Stimulated activated naive CD8-positive, alpha-beta T cell treated with anti-CD3 and anti-CD28 coated beads, Interleukin-15, Interleukin-2, amounts not matched to agents 100 ng/mL and 50 ng/mL, for 24 hours (primary cell): ENCODE measurements around the gene ANKS1B.
"Not testable (repeated sequence)": the region's sequence is repeated elsewhere in the genome, so short reads cannot be mapped to it uniquely, and the experiment has no call there.

Experiments used
- H3K27ac Mint-ChIP-seq: one replicate; pipeline ENCODE4 v1.8.0; 2021; ENCODE audit warnings: mild to moderate bottlenecking, mixed read lengths
- H3K27me3 Mint-ChIP-seq: one replicate; pipeline ENCODE4 v1.8.0; 2021; ENCODE audit warnings: mixed read lengths
- H3K36me3 Mint-ChIP-seq: one replicate; pipeline ENCODE4 v1.8.0; 2021; ENCODE audit warnings: low read depth, mixed read lengths
- H3K4me1 Mint-ChIP-seq: one replicate; pipeline ENCODE4 v1.8.0; 2021; ENCODE audit warnings: low read depth, mixed read lengths
- H3K4me3 Mint-ChIP-seq: one replicate; pipeline ENCODE4 v1.8.0; 2021; ENCODE audit warnings: mild to moderate bottlenecking, mixed read lengths
- H3K9me3 Mint-ChIP-seq: one replicate; pipeline ENCODE4 v1.8.0; 2021; ENCODE audit warnings: mixed read lengths

ANKS1B gene

DNA sequence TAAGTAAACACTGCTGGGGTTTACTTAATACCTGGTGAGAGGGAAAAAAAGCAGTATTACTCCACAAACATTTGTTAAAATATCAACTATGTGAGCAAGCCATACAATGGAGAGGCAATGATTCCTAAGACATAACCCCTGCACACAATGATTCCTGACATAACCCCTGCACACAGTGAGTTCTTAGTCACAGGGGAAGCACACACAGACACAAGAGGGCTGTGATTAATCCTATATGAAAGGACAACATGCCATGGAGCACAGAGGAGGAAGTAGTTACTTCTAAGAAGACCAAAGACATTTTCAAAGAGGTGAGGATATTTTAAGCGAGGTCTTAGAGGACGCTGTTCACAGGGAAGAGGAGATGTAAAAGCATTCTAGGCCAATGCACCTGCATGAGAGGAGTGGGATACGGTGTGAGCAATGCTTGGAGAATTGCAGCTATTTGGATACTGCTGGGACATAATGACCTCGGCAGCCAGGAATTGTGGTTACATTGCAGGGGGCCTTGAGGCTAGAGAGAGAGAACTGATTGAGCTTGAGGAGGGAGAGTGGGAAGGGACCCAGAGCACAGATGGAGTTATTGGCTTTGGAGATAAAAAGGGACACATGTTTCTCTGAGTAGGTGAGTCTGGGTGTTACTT, 1127.7 kb downstream of the ANKS1B start:
- no peaks in the 10 kb centered on the region for H3K36me3 Mint-ChIP-seq
- H3K4me3 Mint-ChIP-seq: no peak overlapping the region
- H3K9me3 Mint-ChIP-seq: no peaks in the 10 kb centered on the region
- H3K27me3 Mint-ChIP-seq: no peaks in the 10 kb centered on the region
- no peaks in the 10 kb centered on the region for H3K4me1 Mint-ChIP-seq
- no peak overlapping the region for H3K27ac Mint-ChIP-seq

DNA sequence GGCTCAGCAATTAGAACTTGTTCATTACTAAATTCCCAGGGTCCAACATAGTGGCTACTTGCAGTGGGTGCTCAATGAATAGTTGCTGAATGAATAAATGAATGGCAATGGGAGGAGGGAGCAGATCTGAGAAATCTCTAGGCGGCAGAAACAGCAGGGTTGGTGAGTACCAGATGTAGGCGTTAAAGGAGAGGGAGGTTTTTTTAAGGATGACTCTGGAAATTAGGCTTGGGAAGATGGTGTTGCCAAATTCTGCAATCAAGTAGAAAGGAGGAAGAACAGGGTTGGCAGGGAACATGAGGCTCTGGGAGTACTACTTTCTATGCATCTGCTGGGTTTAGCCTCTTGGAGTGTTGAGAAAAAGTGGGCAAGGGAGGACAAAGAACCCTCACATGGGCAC, 1132.6 kb downstream of the ANKS1B start:
- H3K27me3 Mint-ChIP-seq: peaks cover 5% of the 10 kb centered on the region
- H3K27ac Mint-ChIP-seq: no peak overlapping the region
- H3K36me3 Mint-ChIP-seq: no peaks in the 10 kb centered on the region
- no peaks in the 10 kb centered on the region for H3K9me3 Mint-ChIP-seq
- no peaks in the 10 kb centered on the region for H3K4me1 Mint-ChIP-seq
- H3K4me3 Mint-ChIP-seq: no peak overlapping the region

GRCh38 chr12:98847242-98847641, 1137.5 kb downstream of the ANKS1B start:
- Mint-ChIP-seq H3K4me1 (no peaks in the 10 kb centered on the region), H3K9me3 (no peaks in the 10 kb centered on the region), H3K27ac (no peak overlapping the region), H3K27me3 (peaks cover 5% of the 10 kb centered on the region), H3K4me3 (no peak overlapping the region), H3K36me3 (no peaks in the 10 kb centered on the region)

- peaks cover 1% of the 10 kb centered on the region for H3K27me3 Mint-ChIP-seq
- no peaks in the 10 kb centered on the region for H3K4me1 Mint-ChIP-seq
- H3K4me3 Mint-ChIP-seq: no peak overlapping the region
- H3K27ac Mint-ChIP-seq: no peak overlapping the region
- no peaks in the 10 kb centered on the region for H3K36me3 Mint-ChIP-seq
- no peaks in the 10 kb centered on the region for H3K9me3 Mint-ChIP-seq
Measured at GRCh38 chr12:98845957-98846356, 1138.8 kb downstream of the ANKS1B start.

DNA sequence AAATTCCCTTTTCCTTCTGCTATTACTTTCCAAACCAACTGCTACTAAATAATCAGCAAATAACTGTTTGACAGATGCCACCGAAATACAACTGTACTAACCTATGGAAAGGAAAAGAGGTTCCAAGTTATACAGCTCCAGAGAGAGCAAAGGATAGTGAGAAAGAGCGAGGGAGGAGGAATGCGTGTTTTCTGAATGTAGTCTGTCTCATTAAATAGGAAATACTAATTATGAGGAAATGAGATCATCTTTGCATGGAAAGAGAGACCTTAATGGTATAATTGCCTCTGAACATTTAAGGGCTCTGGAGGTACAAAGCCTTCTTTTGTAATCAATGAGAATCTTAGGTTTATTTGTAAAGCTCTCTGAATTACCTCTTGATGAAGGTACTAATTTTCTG, 1144.4 kb downstream of the ANKS1B start:
- Mint-ChIP-seq H3K4me3 (no peak overlapping the region), H3K27ac (no peak overlapping the region), H3K9me3 (no peaks in the 10 kb centered on the region), H3K27me3 (peaks cover 3% of the 10 kb centered on the region), H3K4me1 (no peaks in the 10 kb centered on the region), H3K36me3 (no peaks in the 10 kb centered on the region)

- no peaks in the 10 kb centered on the region for H3K9me3 Mint-ChIP-seq
- no peak overlapping the region for H3K4me3 Mint-ChIP-seq
- H3K27me3 Mint-ChIP-seq: peaks cover 3% of the 10 kb centered on the region
- H3K4me1 Mint-ChIP-seq: no peaks in the 10 kb centered on the region
- H3K36me3 Mint-ChIP-seq: no peaks in the 10 kb centered on the region
- H3K27ac Mint-ChIP-seq: no peak overlapping the region
Measured at GRCh38 chr12:98838231-98838647, 1146.5 kb downstream of the ANKS1B start.

DNA sequence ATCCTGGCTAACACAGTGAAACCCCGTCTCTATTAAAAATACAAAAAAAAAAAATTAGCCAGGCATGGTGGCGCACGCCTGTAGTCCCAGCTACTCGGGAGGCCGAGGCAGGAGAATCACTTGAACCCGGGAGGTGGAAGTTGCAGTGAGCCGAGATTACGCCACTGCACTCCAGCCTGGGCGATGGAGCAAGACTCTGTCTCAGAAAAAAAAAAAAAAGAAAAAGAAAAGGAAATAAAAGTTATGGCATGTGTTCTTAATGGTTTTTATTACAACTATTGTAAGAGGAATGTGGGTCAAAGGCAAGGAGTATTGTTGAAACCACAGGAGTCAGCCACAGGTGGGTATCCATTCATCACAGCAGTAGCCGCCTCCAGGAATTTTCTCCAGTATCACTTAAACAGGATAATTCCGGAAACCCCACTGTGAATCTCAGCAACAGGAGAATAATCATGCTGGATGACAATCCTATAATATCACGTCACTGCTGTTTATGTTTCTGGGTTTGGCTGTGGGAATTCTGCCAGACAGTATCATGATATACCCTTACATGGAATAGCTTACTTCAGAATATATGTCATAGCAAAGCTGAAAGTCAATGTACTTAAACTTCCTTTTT, 1147.5 kb downstream of the ANKS1B start:
- H3K36me3 Mint-ChIP-seq, H3K4me3 Mint-ChIP-seq, H3K4me1 Mint-ChIP-seq, H3K9me3 Mint-ChIP-seq, H3K27me3 Mint-ChIP-seq, H3K27ac Mint-ChIP-seq: not testable (repeated sequence)

- H3K27ac Mint-ChIP-seq: no peak overlapping the region
- no peaks in the 10 kb centered on the region for H3K4me1 Mint-ChIP-seq
- H3K4me3 Mint-ChIP-seq: no peak overlapping the region
- H3K9me3 Mint-ChIP-seq: no peaks in the 10 kb centered on the region
- peaks cover 15% of the 10 kb centered on the region for H3K27me3 Mint-ChIP-seq
- H3K36me3 Mint-ChIP-seq: no peaks in the 10 kb centered on the region
Measured at GRCh38 chr12:98830657-98831056, 1154.1 kb downstream of the ANKS1B start.

GRCh38 chr12:98828802-98829600, 1155.7 kb downstream of the ANKS1B start:
- Mint-ChIP-seq H3K9me3 (no peaks in the 10 kb centered on the region), H3K36me3 (no peaks in the 10 kb centered on the region), H3K27ac (no peak overlapping the region), H3K4me1 (no peaks in the 10 kb centered on the region), H3K27me3 (peaks cover 15% of the 10 kb centered on the region), H3K4me3 (no peak overlapping the region)

DNA sequence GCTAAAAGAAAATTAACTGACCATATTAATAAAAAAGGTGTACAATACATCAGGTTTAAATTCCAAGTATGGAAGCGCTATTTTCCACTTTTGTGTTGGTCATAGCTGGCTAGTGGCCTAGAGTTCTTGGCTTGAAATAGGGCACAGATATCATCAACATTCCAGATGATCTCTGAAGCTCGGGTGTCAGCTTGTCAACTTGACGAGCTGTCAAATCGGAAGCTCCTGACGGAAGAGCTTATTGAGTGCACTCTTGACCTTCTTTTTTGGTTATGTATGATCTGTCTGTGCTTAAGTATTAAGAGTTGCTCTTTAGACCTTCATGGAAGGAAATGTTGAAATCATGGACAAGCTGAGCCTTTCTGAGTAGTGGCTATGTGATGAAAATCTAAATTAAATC, 1161.7 kb downstream of the ANKS1B start:
- Mint-ChIP-seq H3K27me3 (peaks cover 24% of the 10 kb centered on the region), H3K9me3 (no peaks in the 10 kb centered on the region), H3K4me3 (no peak overlapping the region), H3K4me1 (no peaks in the 10 kb centered on the region), H3K27ac (no peak overlapping the region), H3K36me3 (no peaks in the 10 kb centered on the region)

GRCh38 chr12:98821866-98822265, 1162.9 kb downstream of the ANKS1B start:
- Mint-ChIP-seq H3K27me3 (peaks cover 20% of the 10 kb centered on the region), H3K27ac (no peak overlapping the region)

DNA sequence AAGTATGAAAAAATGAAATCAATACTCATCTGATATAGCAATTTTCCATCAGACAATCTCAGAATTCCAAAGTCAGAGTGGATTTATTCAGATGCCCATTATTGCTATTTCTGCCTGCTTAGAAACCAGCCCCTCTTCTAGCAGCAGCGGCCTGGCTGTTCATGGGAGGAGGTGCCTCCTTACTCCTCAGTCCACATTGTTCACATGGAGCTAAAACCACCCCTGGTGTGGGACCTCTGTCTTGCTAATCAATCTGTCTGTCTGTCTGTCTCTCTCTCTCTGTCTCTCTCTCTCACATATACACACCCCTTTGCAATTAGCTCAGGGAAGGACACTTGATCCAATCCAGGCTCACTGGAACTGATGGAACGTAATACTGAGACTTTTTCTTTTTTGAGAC, 1163.5 kb downstream of the ANKS1B start:
- Mint-ChIP-seq H3K4me3 (no peak overlapping the region), H3K27me3 (peaks cover 15% of the 10 kb centered on the region), H3K36me3 (no peaks in the 10 kb centered on the region), H3K4me1 (no peaks in the 10 kb centered on the region), H3K27ac (no peak overlapping the region), H3K9me3 (no peaks in the 10 kb centered on the region)

More at GRCh38 chr12:98821866-98822265, 1162.9 kb downstream of the ANKS1B start:
- H3K36me3 Mint-ChIP-seq: no peaks in the 10 kb centered on the region
- H3K9me3 Mint-ChIP-seq: no peaks in the 10 kb centered on the region
- no peak overlapping the region for H3K4me3 Mint-ChIP-seq
- H3K4me1 Mint-ChIP-seq: no peaks in the 10 kb centered on the region

DNA sequence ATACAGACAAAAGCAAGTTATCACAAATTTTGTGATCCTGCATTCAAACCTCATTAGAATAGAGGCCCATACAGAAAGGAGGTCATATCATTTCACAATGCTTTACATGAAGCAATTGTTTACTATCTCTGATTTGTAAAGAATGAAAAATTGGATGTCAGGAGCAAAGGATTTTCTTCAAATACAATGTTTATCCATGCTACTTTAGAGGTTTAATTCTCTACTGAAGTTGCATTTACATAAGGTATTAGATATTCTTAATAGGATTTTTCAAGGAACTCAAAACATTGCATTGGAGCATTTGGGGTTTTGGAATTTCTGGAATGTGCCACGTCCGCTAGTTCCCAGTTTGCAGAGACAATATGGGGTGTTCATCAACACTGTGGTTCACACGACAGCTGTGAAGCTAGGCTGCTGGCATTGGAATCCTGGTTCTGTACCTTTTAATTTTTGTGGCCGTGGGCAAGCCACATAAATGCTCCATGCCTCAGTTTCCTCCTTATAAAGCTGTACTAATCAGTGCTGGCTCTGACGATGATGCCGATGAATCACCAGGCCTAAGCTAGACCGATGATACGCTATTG, 1164.8 kb downstream of the ANKS1B start:
- H3K27me3 Mint-ChIP-seq: peaks cover 26% of the 10 kb centered on the region
- H3K4me3 Mint-ChIP-seq: no peak overlapping the region
- no peak overlapping the region for H3K27ac Mint-ChIP-seq
- H3K9me3 Mint-ChIP-seq: no peaks in the 10 kb centered on the region
- H3K36me3 Mint-ChIP-seq: no peaks in the 10 kb centered on the region
- no peaks in the 10 kb centered on the region for H3K4me1 Mint-ChIP-seq

GRCh38 chr12:98819071-98819470, 1165.7 kb downstream of the ANKS1B start:
- Mint-ChIP-seq H3K9me3 (no peaks in the 10 kb centered on the region), H3K4me3 (no peak overlapping the region), H3K36me3 (no peaks in the 10 kb centered on the region), H3K27me3 (peaks cover 27% of the 10 kb centered on the region), H3K27ac (no peak overlapping the region), H3K4me1 (no peaks in the 10 kb centered on the region)

GRCh38 chr12:98818239-98818638, 1166.5 kb downstream of the ANKS1B start:
- Mint-ChIP-seq H3K4me1 (no peaks in the 10 kb centered on the region), H3K27ac (no peak overlapping the region), H3K4me3 (no peak overlapping the region), H3K36me3 (no peaks in the 10 kb centered on the region), H3K27me3 (peaks cover 27% of the 10 kb centered on the region), H3K9me3 (no peaks in the 10 kb centered on the region)
